Tibial artery (tissue), 4 donors: ENCODE data around the gene LTO1.

Experiments
- DNase-seq, 2 donors: peaks; one replicate each; pipeline ENCODE4 v3.0.0-alpha.2; 2019
- H3K27ac ChIP-seq, 2 donors: fragments of 200-600 bp; sonication (generic) in 1 of 2; 1 replicate in 1 of 2; 2 replicates in 1 of 2; pipeline ENCODE4 v1.5.1; 2018 to 2019; ENCODE audit warnings: mild to moderate bottlenecking in 1 of 2
- H3K27me3 ChIP-seq, 2 donors: fragments of 200-600 bp; sonication (generic) in 1 of 2; one replicate each; pipeline versions ENCODE4 v1.5.1 to v1.6.0; 2016 to 2019
- H3K36me3 ChIP-seq, 3 donors: fragments of 200-600 bp; sonication (generic) in 2 of 3; one replicate each; pipeline ENCODE4 v1.5.1; 2016 to 2019; ENCODE audit warnings: mild to moderate bottlenecking in 2 of 3
- H3K4me1 ChIP-seq, 4 donors: fragments of 200-600 bp; sonication (generic) in 2 of 4; 1 replicate in 3 of 4; 2 replicates in 1 of 4; pipeline ENCODE4 v1.5.1; 2016 to 2019
- H3K4me3 ChIP-seq, 2 donors: fragments of 200-600 bp; sonication (generic) in 1 of 2; 1 replicate in 1 of 2; 2 replicates in 1 of 2; pipeline ENCODE4 v1.5.1; 2018 to 2019; ENCODE audit warnings: mild to moderate bottlenecking in 2 of 2
- H3K9me3 ChIP-seq, 3 donors: fragments of 200-600 bp; sonication (generic) in 1 of 3; one replicate each; pipeline ENCODE4 v1.5.1; 2016 to 2019
- intact Hi-C: fragments of 100-400 bp; cut with DNase I; formaldehyde crosslinking; loops from one replicate; pipeline ENCODE4 v1.15.0; 2023; ENCODE audit warnings: low total_unique reads
- TF ChIP-seq, protein P1 (sequence below), 2 experiments: fragments of 200-600 bp in 1 of 2; fragments of 450-650 bp in 1 of 2; IDR thresholded peaks; one replicate each; pipeline ENCODE4 v1.5.1; 2017 to 2019; ENCODE audit warnings: antibody characterized with exemption in 2 of 2, mild to moderate bottlenecking in 1 of 2, moderate library complexity in 1 of 2

Gene LTO1

DNA sequence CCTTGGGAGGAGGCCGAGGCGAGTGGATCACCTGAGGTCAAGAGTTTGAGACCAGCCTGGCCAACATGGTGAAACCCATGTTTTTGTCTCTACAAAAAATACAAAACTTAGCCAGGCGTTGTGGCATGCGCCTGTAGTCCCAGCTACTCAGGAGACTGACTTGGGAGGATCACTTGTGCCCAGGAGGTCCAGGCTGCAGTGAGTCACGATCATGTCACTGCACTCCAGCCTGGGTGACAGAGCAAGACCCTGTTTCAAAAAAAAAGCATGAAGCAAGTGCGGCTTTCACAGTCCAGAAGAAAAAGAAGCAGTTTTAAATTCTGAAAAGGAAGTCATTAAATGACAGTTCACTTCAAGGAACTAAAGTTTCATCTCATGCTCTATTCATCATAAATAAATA is 7.1 kb upstream of the LTO1 start:
- Histone ChIP-seq H3K4me3 (no peak overlapping the region), H3K4me1 (peaks cover 0 to 8% (median 2%) of the 10 kb centered on the region in 4 donors), H3K27me3 (peaks cover 0 to 9% of the 10 kb centered on the region in 2 donors), H3K36me3 (no peaks in the 10 kb centered on the region), H3K9me3 (no peaks in the 10 kb centered on the region), H3K27ac (no peak overlapping the region)
- DNase-seq, result peak in 1 of 2 donors; percentile 15
- intact Hi-C loops, result no loop called here
- TF ChIP-seq, protein P1, sequence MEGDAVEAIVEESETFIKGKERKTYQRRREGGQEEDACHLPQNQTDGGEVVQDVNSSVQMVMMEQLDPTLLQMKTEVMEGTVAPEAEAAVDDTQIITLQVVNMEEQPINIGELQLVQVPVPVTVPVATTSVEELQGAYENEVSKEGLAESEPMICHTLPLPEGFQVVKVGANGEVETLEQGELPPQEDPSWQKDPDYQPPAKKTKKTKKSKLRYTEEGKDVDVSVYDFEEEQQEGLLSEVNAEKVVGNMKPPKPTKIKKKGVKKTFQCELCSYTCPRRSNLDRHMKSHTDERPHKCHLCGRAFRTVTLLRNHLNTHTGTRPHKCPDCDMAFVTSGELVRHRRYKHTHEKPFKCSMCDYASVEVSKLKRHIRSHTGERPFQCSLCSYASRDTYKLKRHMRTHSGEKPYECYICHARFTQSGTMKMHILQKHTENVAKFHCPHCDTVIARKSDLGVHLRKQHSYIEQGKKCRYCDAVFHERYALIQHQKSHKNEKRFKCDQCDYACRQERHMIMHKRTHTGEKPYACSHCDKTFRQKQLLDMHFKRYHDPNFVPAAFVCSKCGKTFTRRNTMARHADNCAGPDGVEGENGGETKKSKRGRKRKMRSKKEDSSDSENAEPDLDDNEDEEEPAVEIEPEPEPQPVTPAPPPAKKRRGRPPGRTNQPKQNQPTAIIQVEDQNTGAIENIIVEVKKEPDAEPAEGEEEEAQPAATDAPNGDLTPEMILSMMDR (IDR thresholded peaks at IDR 0.05), result no peak

DNA sequence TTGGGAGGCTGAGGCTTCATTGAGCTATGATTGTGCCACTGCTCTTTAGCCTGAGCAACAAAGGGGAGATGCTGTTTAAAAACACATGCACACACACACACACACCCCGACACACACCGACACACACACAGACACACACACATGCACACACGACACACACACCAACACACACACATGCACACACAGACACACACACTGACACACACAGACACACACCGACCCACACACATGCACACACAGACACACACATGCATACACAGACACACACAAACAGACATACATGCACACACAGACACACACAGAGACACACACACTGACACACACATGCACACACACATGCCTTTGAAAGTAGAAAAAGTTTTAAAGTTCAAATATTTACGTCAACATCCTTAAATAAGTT is 5.5 kb upstream of the LTO1 start:
- TF ChIP-seq, protein P1 (IDR thresholded peaks at IDR 0.05), result no peak
- Histone ChIP-seq H3K27me3 (no peaks in the 10 kb centered on the region), H3K9me3 (no peaks in the 10 kb centered on the region), H3K4me1 (peaks cover 0 to 2% (median 1%) of the 10 kb centered on the region in 4 donors), H3K4me3 (no peak overlapping the region), H3K36me3 (no peaks in the 10 kb centered on the region), H3K27ac (no peak overlapping the region)
- intact Hi-C loops, result no loop called here
- DNase-seq, result peak in 1 of 2 donors; percentile 33

DNA sequence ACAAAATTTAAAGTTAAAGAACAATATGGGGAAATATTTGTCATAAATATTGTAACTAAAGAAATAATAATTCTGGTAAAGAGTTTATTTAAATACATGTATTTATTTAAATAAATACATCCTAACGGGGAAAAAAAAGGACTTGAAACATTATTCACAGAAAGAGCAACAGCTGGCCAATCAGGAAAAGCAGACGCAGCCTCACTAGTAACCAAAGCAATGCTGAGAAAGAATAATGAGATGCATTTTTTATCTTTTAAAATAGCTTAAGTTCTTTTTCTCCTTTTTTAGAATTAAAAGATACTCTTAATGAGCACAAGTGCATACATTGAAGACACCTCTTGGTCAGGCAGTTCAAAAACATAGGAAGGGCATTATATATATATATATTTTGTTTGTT is 2.6 kb upstream of the LTO1 start:
- peaks cover 0 to 2% (median under 1%) of the 10 kb centered on the region in 3 donors for H3K36me3 ChIP-seq
- H3K9me3 ChIP-seq, result no peaks in the 10 kb centered on the region
- H3K4me1 ChIP-seq, result peaks cover 6 to 22% (median 18%) of the 10 kb centered on the region in 4 donors
- no peak overlapping the region for H3K27ac ChIP-seq
- no peaks in the 10 kb centered on the region for H3K27me3 ChIP-seq
- no peak overlapping the region for H3K4me3 ChIP-seq
- intact Hi-C loops, result no loop called here
- no peak for DNase-seq
- TF ChIP-seq, protein P1 (IDR thresholded peaks at IDR 0.05), result no peak

DNA sequence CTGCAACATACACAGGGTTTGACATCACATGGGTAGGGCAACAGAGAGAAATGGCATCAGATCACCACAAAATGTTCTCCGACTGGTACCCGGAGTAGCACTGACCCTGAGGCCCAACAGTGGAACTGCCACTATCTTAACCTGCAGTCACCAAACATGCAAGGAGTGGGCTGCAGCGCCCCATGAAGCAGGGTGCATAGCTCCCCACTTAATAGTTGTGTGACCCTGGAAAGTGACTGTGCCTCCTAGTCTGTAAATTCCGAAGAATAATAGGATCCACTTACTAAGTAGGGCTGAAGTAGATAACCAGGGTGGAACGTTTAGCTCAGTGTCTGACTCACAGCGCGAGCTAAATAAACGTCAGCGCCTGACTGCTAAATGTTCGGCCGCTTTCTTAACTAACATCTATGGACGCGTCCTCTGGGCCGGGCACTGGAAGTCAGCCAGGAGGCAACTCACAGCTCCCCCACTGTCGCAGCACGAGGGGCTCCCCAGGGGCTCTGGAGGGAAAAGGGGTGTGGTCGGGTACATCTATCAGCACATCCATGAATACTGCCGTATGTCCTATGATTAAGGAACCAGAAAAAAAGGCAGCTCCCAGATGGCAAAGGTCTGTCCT is 777 bp downstream of the LTO1 start:
- Histone ChIP-seq H3K4me1 (peaks cover 6 to 35% (median 24%) of the 10 kb centered on the region in 4 donors), H3K9me3 (no peaks in the 10 kb centered on the region), H3K36me3 (peaks cover 0 to 28% (median 15%) of the 10 kb centered on the region in 3 donors), H3K27ac (peak overlapping the region; percentile 84 to 88), H3K4me3 (peak overlapping the region; percentile 84 to 100), H3K27me3 (no peaks in the 10 kb centered on the region)
- TF ChIP-seq, protein P1 (IDR thresholded peaks at IDR 0.05), result no peak
- no peak for DNase-seq
- intact Hi-C loops, result no loop called here

DNA sequence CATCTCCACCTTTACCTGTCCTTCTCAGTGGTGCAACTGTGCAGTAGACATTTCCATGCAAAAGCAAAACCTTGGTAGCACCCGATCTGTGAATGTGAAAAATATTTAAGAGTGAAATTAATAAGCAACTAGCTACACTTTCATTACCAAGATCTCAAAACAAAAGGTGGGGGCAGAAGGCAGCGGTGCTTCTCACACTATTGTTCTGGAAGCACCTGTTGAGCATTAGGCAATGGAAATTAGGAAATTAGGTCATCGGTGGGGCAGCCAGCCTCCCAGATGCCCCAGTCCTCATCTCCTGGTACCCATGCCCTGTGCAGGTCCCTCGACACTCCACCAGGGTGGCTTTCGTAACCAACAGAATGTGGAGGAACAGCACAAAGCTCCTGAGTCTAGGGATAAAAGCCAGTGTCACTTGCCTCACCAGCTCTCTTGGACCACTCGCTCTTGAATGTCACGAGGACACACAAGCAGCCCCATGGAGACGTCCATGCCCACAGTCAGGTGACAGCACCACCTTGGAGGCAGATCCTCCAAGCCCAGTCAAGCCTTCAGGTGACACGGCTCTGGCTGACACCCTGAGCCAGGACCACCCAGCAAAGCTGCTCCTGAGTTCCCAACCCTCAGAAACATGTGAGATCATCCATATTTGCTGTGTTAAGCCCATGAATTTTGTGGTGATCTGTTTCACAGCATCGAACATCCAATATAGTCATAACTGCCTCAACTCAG is 3.3 kb downstream of the LTO1 start:
- peaks cover 6 to 35% (median 24%) of the 10 kb centered on the region in 4 donors for H3K4me1 ChIP-seq
- intact Hi-C loops, result no loop called here
- no peak overlapping the region for H3K4me3 ChIP-seq
- peaks cover 11 to 53% (median 40%) of the 10 kb centered on the region in 3 donors for H3K36me3 ChIP-seq
- DNase-seq, result no peak
- TF ChIP-seq, protein P1 (IDR thresholded peaks at IDR 0.05), result no peak
- no peaks in the 10 kb centered on the region for H3K27me3 ChIP-seq
- H3K27ac ChIP-seq, result no peak overlapping the region
- H3K9me3 ChIP-seq, result no peaks in the 10 kb centered on the region
